HG02981 (cell line): Measurements from ENCODE around the gene NRXN2.
"Not testable (repeated sequence)": the region's sequence is repeated elsewhere in the genome, so short reads cannot be mapped to it uniquely, and the experiment has no call there.

Experiments used
- ATAC-seq: cut with Tn5 transposase; IDR thresholded peaks from one replicate; pipeline ENCODE4 v1.9.1; 2021; ENCODE audit warnings: mild to moderate bottlenecking, moderate library complexity; ENCODE audit not compliant: unreplicated experiment

Gene NRXN2

GRCh38 chr11:64705501-64705900 lies 17.5 kb downstream of the NRXN2 start:
- no peak for ATAC-seq

- ATAC-seq: no peak
Measured at GRCh38 chr11:64703048-64703447, 19.9 kb downstream of the NRXN2 start.

GRCh38 chr11:64701956-64702355 lies 21.0 kb downstream of the NRXN2 start:
- ATAC-seq: not testable (repeated sequence)

- no peak for ATAC-seq
Measured at GRCh38 chr11:64698427-64698826, 24.6 kb downstream of the NRXN2 start.

GRCh38 chr11:64697663-64698375 lies 25.2 kb downstream of the NRXN2 start:
- ATAC-seq: no peak

DNA sequence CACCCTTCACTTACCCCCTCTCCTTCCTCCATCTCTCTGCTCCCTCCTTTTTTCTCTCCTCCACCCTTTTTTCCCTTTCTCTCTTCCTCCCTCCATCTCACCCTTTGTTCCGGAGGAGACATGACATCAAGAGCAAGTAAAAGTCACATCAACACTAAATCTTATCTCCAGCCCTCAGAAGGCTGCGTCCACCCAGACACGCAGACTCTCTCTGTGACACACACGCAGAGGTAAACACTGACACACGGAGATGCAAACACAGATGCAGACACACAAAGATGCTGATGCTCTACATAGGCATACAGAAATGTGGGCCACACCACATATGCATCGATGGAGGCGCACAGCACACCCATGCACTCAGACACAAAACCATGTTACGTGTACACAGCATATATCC lies 27.0 kb downstream of the NRXN2 start:
- no peak for ATAC-seq

DNA sequence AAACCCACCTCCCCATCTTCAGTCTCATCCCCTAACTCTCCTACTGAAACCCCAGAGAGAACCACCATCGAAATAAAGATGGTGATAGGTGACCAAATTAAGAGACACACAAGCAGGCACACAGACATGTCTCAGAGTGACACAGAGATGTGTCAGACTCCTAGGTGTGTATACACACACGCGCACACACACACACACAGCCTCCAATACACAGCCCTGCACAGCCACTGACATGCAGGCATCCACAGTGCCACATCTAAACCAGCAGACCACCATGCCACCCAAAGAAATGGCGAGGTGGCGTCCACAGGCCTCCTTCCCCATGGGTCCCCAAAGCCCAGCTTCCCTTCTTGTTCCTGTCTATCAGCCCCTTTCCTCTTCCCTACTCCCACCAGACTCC lies 27.4 kb downstream of the NRXN2 start:
- ATAC-seq: no peak

GRCh38 chr11:64694821-64695365 lies 28.1 kb downstream of the NRXN2 start:
- no peak for ATAC-seq

DNA sequence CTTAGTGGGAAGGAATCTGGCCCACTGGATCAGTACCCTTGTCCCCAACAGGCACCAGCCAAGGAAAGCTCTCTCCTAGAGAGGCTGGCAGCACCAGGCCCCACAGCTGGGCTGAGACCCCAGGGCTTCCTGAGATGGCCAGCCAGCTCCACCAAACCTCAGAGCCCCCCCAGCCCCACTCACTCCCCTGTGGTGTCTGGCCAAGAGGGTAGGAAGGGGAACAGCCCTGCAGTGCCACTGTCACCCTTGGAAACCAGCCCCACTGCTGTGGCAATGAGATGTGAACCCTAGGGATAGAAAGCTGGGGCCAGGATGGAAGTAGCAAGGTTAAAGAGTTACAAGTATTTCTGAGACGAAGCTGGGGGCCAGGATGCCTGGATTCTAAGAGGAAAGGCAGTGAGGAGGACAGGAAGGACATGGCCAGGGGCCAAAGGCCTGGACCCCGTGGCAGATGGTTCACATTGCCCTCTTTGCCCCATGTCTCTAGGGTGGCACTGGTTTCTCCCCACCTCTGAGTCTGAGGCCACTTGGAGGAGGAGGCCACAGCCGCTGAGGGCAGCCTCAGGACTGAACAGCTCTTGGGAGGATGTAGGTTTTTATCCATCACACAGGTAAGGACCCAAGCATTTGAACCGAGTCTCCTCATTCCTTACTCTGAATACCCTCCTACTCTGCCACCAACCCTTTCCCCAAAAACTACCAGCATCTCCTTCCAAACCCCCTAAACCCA lies 28.8 kb downstream of the NRXN2 start:
- no peak for ATAC-seq

DNA sequence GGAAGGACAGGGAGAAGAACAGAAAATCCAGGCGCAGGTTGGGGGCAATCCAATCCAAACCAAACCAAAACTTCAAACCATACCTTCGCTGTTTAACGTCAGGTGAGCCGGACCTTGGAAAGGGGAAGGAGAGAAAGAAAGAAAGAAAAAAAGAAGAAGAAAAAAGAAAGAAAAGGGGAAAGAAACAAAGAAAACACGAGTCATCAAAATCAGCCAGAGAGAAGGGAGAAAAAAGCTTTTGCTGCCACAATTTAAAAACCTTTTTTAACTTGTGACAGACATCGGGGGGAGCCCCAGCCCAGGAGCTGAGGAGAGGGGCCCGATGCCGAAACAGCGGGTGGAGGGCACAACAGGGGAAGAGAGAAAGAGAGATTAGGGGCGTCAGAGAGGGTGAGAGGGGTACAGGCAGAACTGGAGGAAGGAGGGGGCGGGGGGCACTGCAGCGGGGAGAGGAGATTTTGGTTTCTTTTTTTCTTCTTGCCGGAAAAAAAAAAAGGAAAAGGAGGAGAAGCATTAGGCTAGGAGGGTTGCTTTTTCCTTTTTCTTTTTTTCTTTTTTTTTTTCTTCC lies 30.1 kb downstream of the NRXN2 start:
- ATAC-seq: no peak

- ATAC-seq: no peak
Measured at GRCh38 chr11:64691543-64691942, 31.5 kb downstream of the NRXN2 start.

GRCh38 chr11:64690235-64690634 lies 32.8 kb downstream of the NRXN2 start:
- ATAC-seq: no peak

DNA sequence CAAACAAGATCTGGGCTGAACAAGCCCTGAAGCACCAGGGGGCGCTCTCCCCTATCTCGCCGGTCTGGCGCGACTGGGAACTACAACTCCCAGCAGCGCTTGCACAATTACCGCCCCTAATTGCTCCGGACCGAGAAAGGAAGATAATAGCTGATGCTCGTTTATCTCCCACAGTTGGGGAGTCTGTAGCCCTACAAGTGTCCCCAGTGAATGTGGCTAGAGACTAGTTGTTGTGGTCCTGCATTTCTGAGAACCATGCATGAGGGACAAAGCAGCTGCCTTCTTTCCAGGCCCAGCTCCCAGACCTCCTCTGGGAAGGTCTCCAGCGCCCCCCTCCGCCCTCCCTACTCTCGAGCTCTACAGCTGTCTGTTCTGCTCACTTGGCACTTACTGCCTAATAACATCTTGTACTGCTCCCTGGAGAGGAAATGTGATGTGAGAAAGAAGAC lies 34.4 kb downstream of the NRXN2 start:
- peak; percentile 66 for ATAC-seq

GRCh38 chr11:64687643-64688533 lies 35.1 kb downstream of the NRXN2 start:
- ATAC-seq: no peak

GRCh38 chr11:64687204-64687603 lies 35.8 kb downstream of the NRXN2 start:
- no peak for ATAC-seq

DNA sequence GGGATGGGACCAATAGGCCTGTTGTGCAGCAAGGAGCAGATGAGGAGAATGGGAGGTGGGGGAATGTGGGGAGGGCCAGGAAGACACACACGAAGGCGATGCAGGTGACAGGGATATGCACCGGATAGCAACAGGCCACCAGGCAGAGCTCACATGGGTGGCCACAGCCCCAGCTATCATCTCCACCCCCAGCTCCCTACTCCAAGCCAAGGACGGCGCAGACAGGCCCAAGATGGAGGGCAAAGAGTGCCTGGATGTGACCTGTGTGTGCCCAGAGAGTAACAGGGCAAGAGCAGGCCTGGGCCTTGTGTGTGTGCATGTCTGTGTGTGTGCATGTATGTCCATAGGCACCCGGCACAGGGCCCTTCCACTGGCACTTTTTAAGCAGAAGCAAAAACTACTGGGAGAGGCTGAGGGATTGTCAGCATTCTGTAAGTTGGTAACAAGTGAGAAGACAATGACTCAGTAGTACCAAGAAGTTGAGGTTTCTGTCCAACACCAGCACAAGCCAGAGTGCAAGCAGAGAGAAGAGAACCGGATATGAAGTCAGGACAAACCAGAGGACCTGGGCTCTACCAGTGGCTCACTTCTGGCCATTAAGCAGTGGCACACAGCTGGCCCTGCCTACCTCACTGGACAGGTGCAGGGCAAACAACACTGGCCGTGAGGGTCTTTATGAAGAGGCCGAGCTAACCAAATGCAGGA lies 36.4 kb downstream of the NRXN2 start:
- ATAC-seq: no peak

DNA sequence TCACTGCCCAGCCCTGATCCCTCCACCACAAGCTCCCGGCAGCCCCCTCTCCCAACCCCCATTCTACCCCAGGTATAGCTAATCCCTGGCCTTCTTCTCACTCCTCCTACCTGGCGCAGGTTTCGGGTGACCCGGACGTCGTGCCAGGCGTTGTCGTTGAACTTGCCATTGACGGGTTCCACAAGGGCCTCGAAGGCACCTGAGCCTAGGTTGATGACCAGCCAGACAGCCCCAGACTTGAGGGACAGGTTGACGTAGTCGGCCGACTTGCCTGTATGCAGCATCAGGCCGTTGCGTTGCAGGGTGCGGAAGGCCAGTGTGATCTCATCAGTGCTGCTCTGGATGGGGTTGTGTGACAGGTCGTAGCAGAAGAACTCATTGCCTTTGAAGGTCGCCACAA lies 37.5 kb downstream of the NRXN2 start:
- no peak for ATAC-seq

DNA sequence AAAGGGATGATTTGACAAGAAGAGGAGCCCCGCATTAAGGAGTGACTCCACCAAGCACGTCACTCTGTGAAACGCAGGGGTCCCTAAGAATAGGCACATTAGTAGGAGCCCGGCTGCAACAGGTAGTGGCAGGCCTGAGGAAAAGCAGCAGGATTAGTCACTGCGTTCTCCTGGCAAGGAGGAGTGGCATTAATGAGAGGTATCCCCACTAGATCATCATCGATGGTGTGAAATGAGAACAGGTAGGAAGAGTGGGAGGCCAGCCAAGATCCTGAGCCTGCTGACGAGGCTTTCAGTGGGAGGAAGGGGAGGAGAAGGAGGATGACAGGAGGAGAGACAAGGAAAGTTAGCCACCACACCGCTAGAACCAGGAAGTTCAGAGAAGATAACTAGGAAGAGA lies 38.6 kb downstream of the NRXN2 start:
- no peak for ATAC-seq

DNA sequence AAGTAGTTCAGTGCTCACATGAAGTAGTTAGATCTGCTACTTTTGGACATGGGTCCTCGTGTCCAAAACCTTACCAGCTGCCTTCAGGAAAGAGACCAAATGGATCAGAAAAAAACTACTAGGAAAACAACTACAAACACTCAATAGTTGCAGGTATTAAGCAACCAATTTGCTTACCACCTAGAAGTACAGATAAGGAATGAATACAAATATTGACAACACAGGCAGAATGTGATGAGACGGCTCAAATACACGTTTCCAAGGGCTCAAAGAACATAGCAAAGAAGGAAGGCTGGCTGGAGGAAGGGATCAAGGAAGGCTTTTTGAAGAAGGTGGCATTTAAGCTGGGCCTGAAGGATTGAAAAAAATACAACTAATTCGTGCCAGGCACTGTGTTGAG lies 41.8 kb downstream of the NRXN2 start:
- no peak for ATAC-seq

DNA sequence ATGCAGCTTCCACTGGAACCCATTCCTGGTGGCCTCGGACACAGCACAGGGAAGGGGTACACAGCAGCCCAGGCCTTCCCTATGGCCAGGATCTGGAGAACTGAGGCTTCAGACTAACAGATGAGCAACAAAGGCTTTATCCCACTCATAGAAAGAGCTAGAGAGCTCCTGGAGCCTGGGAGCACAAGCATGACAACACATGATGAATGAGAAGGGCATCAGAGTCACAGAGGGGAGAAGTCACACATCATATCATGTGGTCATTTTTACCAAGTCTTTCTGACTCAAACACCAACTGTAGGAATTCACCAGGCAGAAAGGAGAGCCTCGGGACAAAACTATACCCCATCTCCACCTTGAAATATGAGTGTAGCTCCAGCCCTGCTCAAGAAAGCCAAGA lies 43.2 kb downstream of the NRXN2 start:
- no peak for ATAC-seq
